ENCODE measurements around the gene TOB1. TPM values are rescaled to one million over a fixed set of nuclear protein-coding genes. Genes with fewer than 3 reads are reported as not detected.

Gene TOB1
- total RNA-seq, 1 experiment from 2014 or later = 31.6 TPM

DNA sequence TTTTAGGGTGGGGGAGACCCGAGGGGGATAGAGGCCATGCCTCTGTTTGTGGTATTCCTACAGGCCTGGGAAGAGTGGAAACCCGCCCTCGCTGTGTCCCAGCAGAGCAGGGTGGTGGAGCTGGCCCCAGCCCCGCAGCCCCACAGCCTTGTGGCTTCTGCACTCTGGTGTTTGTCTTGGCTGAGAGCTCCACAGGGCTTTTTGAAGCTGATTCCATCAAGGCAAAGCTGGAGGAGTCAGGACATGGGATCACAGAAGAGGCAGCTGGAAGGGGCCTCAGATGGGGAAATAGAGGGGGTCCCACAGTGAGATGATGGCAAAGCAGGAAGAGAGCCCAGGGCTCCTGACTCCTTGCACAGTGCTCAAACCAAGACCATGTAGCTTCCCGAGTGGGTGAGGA, 35.8 kb downstream of the TOB1 start:
- H2BK20ac ChIP-seq (ENCODE audit: low read depth, low read length, poor library complexity, severe bottlenecking) = no peak overlapping the region
- TF ChIP-seq, protein P1, sequence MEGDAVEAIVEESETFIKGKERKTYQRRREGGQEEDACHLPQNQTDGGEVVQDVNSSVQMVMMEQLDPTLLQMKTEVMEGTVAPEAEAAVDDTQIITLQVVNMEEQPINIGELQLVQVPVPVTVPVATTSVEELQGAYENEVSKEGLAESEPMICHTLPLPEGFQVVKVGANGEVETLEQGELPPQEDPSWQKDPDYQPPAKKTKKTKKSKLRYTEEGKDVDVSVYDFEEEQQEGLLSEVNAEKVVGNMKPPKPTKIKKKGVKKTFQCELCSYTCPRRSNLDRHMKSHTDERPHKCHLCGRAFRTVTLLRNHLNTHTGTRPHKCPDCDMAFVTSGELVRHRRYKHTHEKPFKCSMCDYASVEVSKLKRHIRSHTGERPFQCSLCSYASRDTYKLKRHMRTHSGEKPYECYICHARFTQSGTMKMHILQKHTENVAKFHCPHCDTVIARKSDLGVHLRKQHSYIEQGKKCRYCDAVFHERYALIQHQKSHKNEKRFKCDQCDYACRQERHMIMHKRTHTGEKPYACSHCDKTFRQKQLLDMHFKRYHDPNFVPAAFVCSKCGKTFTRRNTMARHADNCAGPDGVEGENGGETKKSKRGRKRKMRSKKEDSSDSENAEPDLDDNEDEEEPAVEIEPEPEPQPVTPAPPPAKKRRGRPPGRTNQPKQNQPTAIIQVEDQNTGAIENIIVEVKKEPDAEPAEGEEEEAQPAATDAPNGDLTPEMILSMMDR (conservative IDR thresholded peaks at IDR 0.05) = no peak
- no peaks in the 10 kb centered on the region for H4K20me1 ChIP-seq (ENCODE audit: control insufficient read depth, insufficient read depth, insufficient read length)
- no peak overlapping the region for H2AFZ ChIP-seq (ENCODE audit: low read length)
- H2BK120ac ChIP-seq (ENCODE audit: low read depth, low read length, poor library complexity, severe bottlenecking) = no peak overlapping the region
- H3K4ac ChIP-seq (ENCODE audit: low read depth, low read length) = no peak overlapping the region
- no peaks in the 10 kb centered on the region for H3K79me1 ChIP-seq (ENCODE audit: insufficient read depth, low read depth, low read length, poor library complexity, severe bottlenecking)
- no peak overlapping the region for H3T11ph ChIP-seq (ENCODE audit: low read length)
- H3K4me2 ChIP-seq (ENCODE audit: insufficient read depth, insufficient read length, low read length) = no peak overlapping the region
- no peak overlapping the region for H3K18ac ChIP-seq (ENCODE audit: insufficient read length, low read depth, low read length)
- Mint-ChIP-seq H3K36me3 (ENCODE audit: insufficient read depth in 1 of 3, low read depth in 3 of 3) (no peaks in the 10 kb centered on the region; a peak in 1 of 7 replicates), H3K9me3 (no peaks in the 10 kb centered on the region), H3K4me3 (no peak overlapping the region), H3K27me3 (ENCODE audit: low read depth) (no peaks in the 10 kb centered on the region; the same call in none of the 2 replicates), H3K27ac (no peak overlapping the region), H3K4me1 (peaks cover 50 to 67% of the 10 kb centered on the region in 2 experiments)
- no peak overlapping the region for H4K91ac ChIP-seq (ENCODE audit: insufficient read length, low read depth, low read length)
- H4K8ac ChIP-seq (replicated peaks; ENCODE audit: insufficient read length, low read depth, low read length) = no peak overlapping the region
- no peak overlapping the region for H2BK15ac ChIP-seq (ENCODE audit: low read depth, low read length)
- H2BK12ac ChIP-seq (ENCODE audit: insufficient read length, low read depth, low read length) = no peak overlapping the region
- H2AK5ac ChIP-seq (ENCODE audit: insufficient read length, low read length) = no peak overlapping the region
- no peak overlapping the region for H3K23ac ChIP-seq (ENCODE audit: insufficient read length, low read depth, low read length)
- H3K27me3 ChIP-seq (ENCODE audit: insufficient read depth, low read length) = no peaks in the 10 kb centered on the region
- H3K23me2 ChIP-seq (ENCODE audit: insufficient read length, low read depth, low read length, poor library complexity, severe bottlenecking) = peaks cover 3% of the 10 kb centered on the region
- H3K56ac ChIP-seq (ENCODE audit: insufficient read length, low read depth, low read length) = no peak overlapping the region
- no peaks in the 10 kb centered on the region for H3K9me3 ChIP-seq (ENCODE audit: control insufficient read depth, low read depth, low read length)
- no peak overlapping the region for H3K9ac ChIP-seq (ENCODE audit: extremely low read depth, insufficient read length, low read length)
- peaks cover 8% of the 10 kb centered on the region; the same call in 1 of the 2 replicates for H3K4me1 ChIP-seq (ENCODE audit: insufficient read depth, low read length)
- H2BK5ac ChIP-seq (ENCODE audit: insufficient read length, low read length) = no peak overlapping the region
- no peak overlapping the region for H3K27ac ChIP-seq (ENCODE audit: insufficient read length, low read depth, low read length)
- no peak overlapping the region for H3K14ac ChIP-seq (ENCODE audit: insufficient read depth, low read length)
- DNase-seq = no peak
- WGBS (ENCODE audit: extremely low coverage, insufficient read length, low lambda C conversion rate) = no CpG with 5 or more reads among the region's 5 CpGs
- H3K79me2 ChIP-seq (ENCODE audit: insufficient read depth, low read length) = no peaks in the 10 kb centered on the region
- H4K5ac ChIP-seq (ENCODE audit: insufficient read length, low read depth, low read length) = no peak overlapping the region

All from H9 (cell line).